Left lung (tissue), 8 donors: ENCODE data around the gene WSCD2. TPM values are rescaled to one million over a fixed set of nuclear protein-coding genes. Genes with fewer than 3 reads are reported as not detected.

Source experiments
- polyA plus RNA-seq, 6 donors: library from polyadenylated mRNA; unstranded; fragments of 120-200 nt; gene quantifications; one replicate each; pipeline ENCODE4 v1.2.1, GENCODE V29; 2013; ENCODE audit not compliant: insufficient read length in 6 of 6
- total RNA-seq, 2 donors: library from RNA; stranded (reverse); fragmentation: NEBNext Ultra II Directional; extraction: Animal tissue kit (Norgen Biotek cat#: 25700); gene quantifications; one replicate each; pipeline ENCODE4 v1.2.1, GENCODE V29; 2021
- donor health status: DM: no; HTN: yes; CAD: no.
- donor health status: DM: no; HTN: no; CAD: no.

WSCD2 gene
- total and polyA plus RNA-seq, 8 donors, result 0.29 to 1.3 (median 0.47) TPM

Other genes with a start within 250 kb of the WSCD2 start
- 10 to 100 TPM; 19.0 to 31.2 TPM for gene CMKLR1, start 210.0 kb downstream of the WSCD2 start, total RNA-seq
- 10 to 100 TPM; 10.1 to 14.7 (median 12.4) TPM for gene CMKLR1, start 210.0 kb downstream of the WSCD2 start, polyA plus RNA-seq